ENCODE data around the gene UTP25.

DNA sequence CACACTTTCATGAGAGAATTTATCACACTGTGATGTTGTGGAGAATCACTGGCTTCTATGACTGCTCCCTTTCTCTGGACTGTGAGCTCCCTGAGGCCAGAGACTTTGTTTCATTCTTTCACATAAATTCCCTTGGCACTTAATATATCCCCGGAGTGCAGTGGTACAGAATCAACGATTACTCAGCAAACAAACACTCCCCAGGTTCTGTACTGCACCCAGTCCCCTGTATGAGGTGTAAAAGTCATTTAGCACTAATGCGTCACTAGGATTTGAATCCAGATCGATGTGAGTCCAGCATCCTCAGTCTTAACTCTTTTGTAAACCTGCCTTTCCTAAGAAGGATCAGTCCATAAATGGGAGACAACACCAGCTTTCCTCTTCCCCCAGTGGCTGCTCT, 6.8 kb upstream of the UTP25 start:
- TF ChIP-seq, protein P1, sequence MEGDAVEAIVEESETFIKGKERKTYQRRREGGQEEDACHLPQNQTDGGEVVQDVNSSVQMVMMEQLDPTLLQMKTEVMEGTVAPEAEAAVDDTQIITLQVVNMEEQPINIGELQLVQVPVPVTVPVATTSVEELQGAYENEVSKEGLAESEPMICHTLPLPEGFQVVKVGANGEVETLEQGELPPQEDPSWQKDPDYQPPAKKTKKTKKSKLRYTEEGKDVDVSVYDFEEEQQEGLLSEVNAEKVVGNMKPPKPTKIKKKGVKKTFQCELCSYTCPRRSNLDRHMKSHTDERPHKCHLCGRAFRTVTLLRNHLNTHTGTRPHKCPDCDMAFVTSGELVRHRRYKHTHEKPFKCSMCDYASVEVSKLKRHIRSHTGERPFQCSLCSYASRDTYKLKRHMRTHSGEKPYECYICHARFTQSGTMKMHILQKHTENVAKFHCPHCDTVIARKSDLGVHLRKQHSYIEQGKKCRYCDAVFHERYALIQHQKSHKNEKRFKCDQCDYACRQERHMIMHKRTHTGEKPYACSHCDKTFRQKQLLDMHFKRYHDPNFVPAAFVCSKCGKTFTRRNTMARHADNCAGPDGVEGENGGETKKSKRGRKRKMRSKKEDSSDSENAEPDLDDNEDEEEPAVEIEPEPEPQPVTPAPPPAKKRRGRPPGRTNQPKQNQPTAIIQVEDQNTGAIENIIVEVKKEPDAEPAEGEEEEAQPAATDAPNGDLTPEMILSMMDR (IDR thresholded peaks at IDR 0.05) = no peak
- TF ChIP-seq POLR2A (IDR thresholded peaks at IDR 0.05) = no peak

Measured in adrenal gland (tissue), 5 donors.